ENCODE data around the gene ZNF740.
"Not testable (repeated sequence)": the region's sequence is repeated elsewhere in the genome, so short reads cannot be mapped to it uniquely, and the experiment has no call there.

ZNF740 gene

GRCh38 chr12:53178803-53179202, 1.7 kb upstream of the ZNF740 start:
- H3K4me3 ChIP-seq (ENCODE audit: low read length); H3K27me3 ChIP-seq (ENCODE audit: insufficient read depth, low read length); H3K9me3 ChIP-seq (ENCODE audit: low read length); H2AFZ ChIP-seq (ENCODE audit: low read depth, low read length): not testable (repeated sequence)
- Histone ChIP-seq H3K4me1 (ENCODE audit: insufficient read depth, low read length) (peaks cover 33% of the 10 kb centered on the region), H3K36me3 (ENCODE audit: insufficient read depth, low read length) (peaks cover 20% of the 10 kb centered on the region)

- Histone ChIP-seq H3K4me3 (ENCODE audit: low read length) (peak overlapping the region; percentile 89), H3K27me3 (ENCODE audit: insufficient read depth, low read length) (no peaks in the 10 kb centered on the region), H2AFZ (ENCODE audit: low read depth, low read length) (peak overlapping the region; percentile 40), H3K36me3 (ENCODE audit: insufficient read depth, low read length) (peaks cover 27% of the 10 kb centered on the region), H3K9me3 (ENCODE audit: low read length) (no peaks in the 10 kb centered on the region), H3K4me1 (ENCODE audit: insufficient read depth, low read length) (peaks cover 32% of the 10 kb centered on the region)
These were observed 769 bp upstream of the ZNF740 start for GRCh38 chr12:53179687-53180219.

DNA sequence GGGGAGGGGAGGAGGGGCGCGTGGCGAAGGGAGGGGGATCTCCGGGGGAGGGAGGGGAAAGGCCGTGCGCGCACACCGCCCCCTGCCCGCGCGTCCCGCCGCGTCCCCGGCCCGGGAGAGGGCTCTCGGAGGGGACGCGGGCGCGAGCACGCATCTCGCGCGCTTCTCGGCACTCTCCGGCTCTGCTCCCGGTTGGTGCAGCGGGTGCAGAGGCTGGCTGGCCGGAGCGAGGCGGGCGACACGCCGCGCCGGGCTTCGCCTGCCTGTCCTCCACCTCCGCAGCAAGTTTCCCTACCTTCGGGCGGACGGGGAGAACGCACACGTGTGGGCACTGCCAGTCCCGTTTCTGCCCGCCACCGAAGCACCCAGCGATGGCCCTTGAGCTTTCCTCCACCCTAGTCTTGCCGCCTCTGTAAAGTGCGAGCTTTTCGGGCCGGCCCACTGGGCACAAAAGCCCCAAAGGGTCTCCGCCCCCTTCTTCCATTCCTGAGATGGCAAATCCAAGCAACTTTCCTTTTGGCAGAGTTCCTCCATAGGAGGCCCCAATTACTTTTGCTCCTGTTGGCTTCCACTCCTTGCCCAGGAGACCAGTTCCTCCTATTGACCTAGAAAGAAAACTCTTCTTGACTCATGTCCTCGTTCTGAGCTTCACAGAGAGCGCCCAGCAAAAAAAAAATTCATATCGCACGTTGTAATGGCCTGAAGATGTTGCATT, 566 bp downstream of the ZNF740 start:
- peaks cover 24% of the 10 kb centered on the region for H3K4me1 ChIP-seq (ENCODE audit: insufficient read depth, low read length)
- H3K27me3 ChIP-seq (ENCODE audit: insufficient read depth, low read length), result no peaks in the 10 kb centered on the region
- H2AFZ ChIP-seq (ENCODE audit: low read depth, low read length), result peak overlapping the region; percentile 22
- peak overlapping the region; percentile 89 for H3K4me3 ChIP-seq (ENCODE audit: low read length)
- peaks cover 41% of the 10 kb centered on the region for H3K36me3 ChIP-seq (ENCODE audit: insufficient read depth, low read length)
- H3K9me3 ChIP-seq (ENCODE audit: low read length), result no peaks in the 10 kb centered on the region

GRCh38 chr12:53181935-53182334, 1.4 kb downstream of the ZNF740 start:
- peaks cover 24% of the 10 kb centered on the region for H3K4me1 ChIP-seq (ENCODE audit: insufficient read depth, low read length)
- peak overlapping the region; percentile 89 for H3K4me3 ChIP-seq (ENCODE audit: low read length)
- peaks cover 49% of the 10 kb centered on the region for H3K36me3 ChIP-seq (ENCODE audit: insufficient read depth, low read length)
- no peaks in the 10 kb centered on the region for H3K9me3 ChIP-seq (ENCODE audit: low read length)
- no peaks in the 10 kb centered on the region for H3K27me3 ChIP-seq (ENCODE audit: insufficient read depth, low read length)
- no peak overlapping the region for H2AFZ ChIP-seq (ENCODE audit: low read depth, low read length)

GRCh38 chr12:53182903-53183302, 2.4 kb downstream of the ZNF740 start:
- Histone ChIP-seq H3K9me3 (ENCODE audit: low read length) (no peaks in the 10 kb centered on the region), H3K27me3 (ENCODE audit: insufficient read depth, low read length) (no peaks in the 10 kb centered on the region), H3K36me3 (ENCODE audit: insufficient read depth, low read length) (peaks cover 59% of the 10 kb centered on the region), H3K4me3 (ENCODE audit: low read length) (peak overlapping the region; percentile 8), H2AFZ (ENCODE audit: low read depth, low read length) (no peak overlapping the region), H3K4me1 (ENCODE audit: insufficient read depth, low read length) (peaks cover 24% of the 10 kb centered on the region)

DNA sequence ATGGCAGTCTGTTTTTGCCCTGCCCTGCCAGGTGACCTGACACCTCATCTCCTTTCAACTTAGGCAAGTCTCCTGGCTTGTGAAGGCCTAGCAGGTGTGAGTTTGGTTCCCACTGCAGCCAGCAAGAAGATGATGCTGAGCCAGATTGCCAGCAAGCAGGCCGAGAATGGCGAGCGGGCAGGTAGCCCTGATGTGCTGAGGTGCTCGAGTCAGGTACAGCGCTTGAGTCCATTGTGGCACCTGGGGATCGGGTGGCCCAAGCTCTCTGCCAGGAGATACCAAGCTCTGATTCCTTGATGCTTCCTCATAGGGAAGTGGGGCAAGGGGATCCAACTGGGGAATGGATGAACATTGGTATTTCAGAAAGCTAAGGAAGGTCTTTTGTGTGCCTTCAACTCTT, 4.3 kb downstream of the ZNF740 start:
- H2AFZ ChIP-seq (ENCODE audit: low read depth, low read length), result no peak overlapping the region
- H3K4me1 ChIP-seq (ENCODE audit: insufficient read depth, low read length), result peaks cover 24% of the 10 kb centered on the region
- H3K36me3 ChIP-seq (ENCODE audit: insufficient read depth, low read length), result peaks cover 67% of the 10 kb centered on the region
- H3K9me3 ChIP-seq (ENCODE audit: low read length), result no peaks in the 10 kb centered on the region
- no peaks in the 10 kb centered on the region for H3K27me3 ChIP-seq (ENCODE audit: insufficient read depth, low read length)
- H3K4me3 ChIP-seq (ENCODE audit: low read length), result no peak overlapping the region

GRCh38 chr12:53185582-53186153, 5.1 kb downstream of the ZNF740 start:
- no peak overlapping the region for H3K4me3 ChIP-seq (ENCODE audit: low read length)
- H2AFZ ChIP-seq (ENCODE audit: low read depth, low read length), result no peak overlapping the region
- peaks cover 67% of the 10 kb centered on the region for H3K36me3 ChIP-seq (ENCODE audit: insufficient read depth, low read length)
- no peaks in the 10 kb centered on the region for H3K9me3 ChIP-seq (ENCODE audit: low read length)
- H3K27me3 ChIP-seq (ENCODE audit: insufficient read depth, low read length), result no peaks in the 10 kb centered on the region
- peaks cover 24% of the 10 kb centered on the region for H3K4me1 ChIP-seq (ENCODE audit: insufficient read depth, low read length)

DNA sequence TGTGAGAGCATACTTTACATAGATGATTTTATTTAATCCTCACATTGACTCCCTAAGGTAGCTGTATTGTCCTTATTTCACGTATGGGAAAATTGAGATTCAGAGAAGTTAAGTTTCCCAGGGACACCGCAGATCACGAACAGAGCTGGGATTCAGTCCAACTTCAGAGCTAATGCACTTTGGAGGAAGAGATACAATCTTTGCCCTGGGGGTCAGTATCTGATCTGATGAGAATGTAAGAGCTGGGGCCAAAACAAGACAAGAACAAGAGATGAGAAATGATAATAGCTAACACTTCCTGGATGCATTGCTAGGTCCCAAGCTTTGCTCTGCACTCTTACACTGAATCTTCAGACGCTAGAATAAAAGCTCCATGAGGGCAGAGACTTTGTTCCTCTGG, 6.2 kb downstream of the ZNF740 start:
- Histone ChIP-seq H3K27me3 (ENCODE audit: insufficient read depth, low read length) (no peaks in the 10 kb centered on the region), H3K4me1 (ENCODE audit: insufficient read depth, low read length) (peaks cover 17% of the 10 kb centered on the region), H2AFZ (ENCODE audit: low read depth, low read length) (no peak overlapping the region), H3K9me3 (ENCODE audit: low read length) (no peaks in the 10 kb centered on the region), H3K4me3 (ENCODE audit: low read length) (no peak overlapping the region), H3K36me3 (ENCODE audit: insufficient read depth, low read length) (peaks cover 75% of the 10 kb centered on the region)

GRCh38 chr12:53187145-53187899, 6.8 kb downstream of the ZNF740 start:
- no peaks in the 10 kb centered on the region for H3K9me3 ChIP-seq (ENCODE audit: low read length)
- no peak overlapping the region for H2AFZ ChIP-seq (ENCODE audit: low read depth, low read length)
- peaks cover 11% of the 10 kb centered on the region for H3K4me1 ChIP-seq (ENCODE audit: insufficient read depth, low read length)
- H3K36me3 ChIP-seq (ENCODE audit: insufficient read depth, low read length), result peaks cover 69% of the 10 kb centered on the region
- no peaks in the 10 kb centered on the region for H3K27me3 ChIP-seq (ENCODE audit: insufficient read depth, low read length)
- no peak overlapping the region for H3K4me3 ChIP-seq (ENCODE audit: low read length)

- H3K4me1 ChIP-seq (ENCODE audit: insufficient read depth, low read length), result no peaks in the 10 kb centered on the region
- H3K27me3 ChIP-seq (ENCODE audit: insufficient read depth, low read length), result no peaks in the 10 kb centered on the region
- H3K36me3 ChIP-seq (ENCODE audit: insufficient read depth, low read length), result peaks cover 44% of the 10 kb centered on the region
- H2AFZ ChIP-seq (ENCODE audit: low read depth, low read length), result no peak overlapping the region
- no peak overlapping the region for H3K4me3 ChIP-seq (ENCODE audit: low read length)
- no peaks in the 10 kb centered on the region for H3K9me3 ChIP-seq (ENCODE audit: low read length)
These were observed 9.7 kb downstream of the ZNF740 start for GRCh38 chr12:53190108-53190729.

GRCh38 chr12:53191096-53191884, 10.8 kb downstream of the ZNF740 start:
- Histone ChIP-seq H3K4me3 (ENCODE audit: low read length) (no peak overlapping the region), H2AFZ (ENCODE audit: low read depth, low read length) (no peak overlapping the region), H3K4me1 (ENCODE audit: insufficient read depth, low read length) (no peaks in the 10 kb centered on the region), H3K9me3 (ENCODE audit: low read length) (no peaks in the 10 kb centered on the region), H3K27me3 (ENCODE audit: insufficient read depth, low read length) (no peaks in the 10 kb centered on the region), H3K36me3 (ENCODE audit: insufficient read depth, low read length) (peaks cover 33% of the 10 kb centered on the region)

DNA sequence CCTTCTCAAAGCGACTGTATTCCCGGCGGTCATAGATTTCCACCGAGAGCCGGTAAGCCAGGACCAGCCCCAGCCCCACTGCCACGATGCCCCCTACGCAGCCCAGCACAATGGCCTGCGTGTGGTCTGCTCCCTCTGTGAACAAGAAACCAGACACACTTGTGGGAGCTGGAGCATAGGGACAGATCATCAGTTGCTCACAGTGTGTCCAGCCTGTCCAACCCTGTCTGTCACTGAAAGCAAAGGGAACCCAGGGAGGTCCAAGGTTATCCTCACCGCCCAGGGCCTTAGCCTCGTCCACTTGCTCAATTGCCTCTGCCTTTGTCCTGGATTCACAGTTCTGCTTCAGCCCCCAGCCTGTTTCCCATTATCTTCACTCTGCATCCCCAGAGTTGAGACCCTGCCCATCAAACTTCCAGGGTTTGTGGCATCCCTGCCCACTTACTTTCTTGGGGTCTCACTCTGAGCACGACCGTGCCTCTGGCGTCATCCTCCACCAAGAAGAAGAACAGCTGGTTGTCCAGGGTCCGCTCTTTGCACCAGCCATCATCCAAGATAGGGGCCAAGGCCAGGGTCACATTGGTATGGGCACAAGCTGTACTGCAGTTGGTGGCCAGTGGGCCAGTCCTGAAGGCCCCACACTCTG, 11.5 kb downstream of the ZNF740 start:
- H3K27me3 ChIP-seq (ENCODE audit: insufficient read depth, low read length), result peaks cover 2% of the 10 kb centered on the region
- H2AFZ ChIP-seq (ENCODE audit: low read depth, low read length), result no peak overlapping the region
- H3K9me3 ChIP-seq (ENCODE audit: low read length), result no peaks in the 10 kb centered on the region
- H3K36me3 ChIP-seq (ENCODE audit: insufficient read depth, low read length), result peaks cover 26% of the 10 kb centered on the region
- no peaks in the 10 kb centered on the region for H3K4me1 ChIP-seq (ENCODE audit: insufficient read depth, low read length)
- no peak overlapping the region for H3K4me3 ChIP-seq (ENCODE audit: low read length)
